AG10803 (cell line): ENCODE results near the gene SLC25A21.

ENCODE experiments used
- DNase-seq: peaks from one replicate; pipeline ENCODE4 v3.0.0; 2010; ENCODE audit warnings: low read depth
- H3K4me3 ChIP-seq: 2 replicates; pipeline ENCODE4 v1.5.1; 2011; ENCODE audit warnings: mild to moderate bottlenecking, low read length, control low read depth
- TF ChIP-seq, protein P1 (sequence below): conservative IDR thresholded peaks from 2 replicates; pipeline ENCODE4 v1.5.1; 2011; ENCODE audit warnings: mild to moderate bottlenecking, low read length, control low read depth, inconsistent platforms

Gene SLC25A21

DNA sequence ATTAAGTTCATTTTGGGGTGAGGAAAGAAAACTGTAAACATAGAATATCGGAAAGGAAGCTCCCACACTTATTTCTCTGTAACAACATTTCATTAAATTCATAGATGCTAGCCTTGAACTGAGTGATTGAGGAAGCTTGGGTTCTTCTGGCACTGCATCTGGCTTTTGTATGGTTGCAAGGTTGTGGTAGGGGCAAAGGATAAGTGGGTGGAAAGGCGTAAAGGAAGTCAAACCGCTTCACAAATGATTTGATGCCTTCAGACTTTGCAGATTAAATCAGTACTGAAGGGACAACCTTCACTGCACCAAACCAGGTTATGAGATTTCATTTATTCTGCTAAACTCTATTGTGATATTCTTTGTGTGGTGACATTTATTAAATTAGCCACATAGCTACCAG lies 538.8 kb downstream of the SLC25A21 start:
- no peak overlapping the region for H3K4me3 ChIP-seq
- no peak for DNase-seq
- TF ChIP-seq, protein P1, sequence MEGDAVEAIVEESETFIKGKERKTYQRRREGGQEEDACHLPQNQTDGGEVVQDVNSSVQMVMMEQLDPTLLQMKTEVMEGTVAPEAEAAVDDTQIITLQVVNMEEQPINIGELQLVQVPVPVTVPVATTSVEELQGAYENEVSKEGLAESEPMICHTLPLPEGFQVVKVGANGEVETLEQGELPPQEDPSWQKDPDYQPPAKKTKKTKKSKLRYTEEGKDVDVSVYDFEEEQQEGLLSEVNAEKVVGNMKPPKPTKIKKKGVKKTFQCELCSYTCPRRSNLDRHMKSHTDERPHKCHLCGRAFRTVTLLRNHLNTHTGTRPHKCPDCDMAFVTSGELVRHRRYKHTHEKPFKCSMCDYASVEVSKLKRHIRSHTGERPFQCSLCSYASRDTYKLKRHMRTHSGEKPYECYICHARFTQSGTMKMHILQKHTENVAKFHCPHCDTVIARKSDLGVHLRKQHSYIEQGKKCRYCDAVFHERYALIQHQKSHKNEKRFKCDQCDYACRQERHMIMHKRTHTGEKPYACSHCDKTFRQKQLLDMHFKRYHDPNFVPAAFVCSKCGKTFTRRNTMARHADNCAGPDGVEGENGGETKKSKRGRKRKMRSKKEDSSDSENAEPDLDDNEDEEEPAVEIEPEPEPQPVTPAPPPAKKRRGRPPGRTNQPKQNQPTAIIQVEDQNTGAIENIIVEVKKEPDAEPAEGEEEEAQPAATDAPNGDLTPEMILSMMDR, result no peak
